Smooth muscle cell of the coronary artery (primary cell): Measurements from ENCODE around the gene ZNF850. TPM values are rescaled to one million over a fixed set of nuclear protein-coding genes. Genes with fewer than 3 reads are reported as not detected.

Source experiments
- total RNA-seq: library from RNA; depleted of rRNA; stranded (reverse); fragments of >200 nt; gene quantifications from 2 replicates; pipeline ENCODE4 v1.2.3, GENCODE V29; 2014; ENCODE audit warnings: low replicate concordance

ZNF850 gene
- total RNA-seq = 1.2 and 5.9 TPM in 2 replicates

GRCh38 chr19:36772311-36773222 is at the start of gene ZNF850:
TSS of gene ZNF850 (minus strand) at chr19:36772807. CDS start at chr19:36762606, 10,201 bp downstream.

GRCh38 chr19:36687214-36688056 is 85.2 kb downstream of the ZNF850 start, which contains the start of gene ZNF567:
TSS of gene ZNF567 (plus strand) at chr19:36687612. CDS start at chr19:36694868, 7,256 bp downstream.

Other genes with a start within 250 kb of the ZNF850 start
- 6.2 and 8.0 TPM in 2 replicates for gene ZNF260, start 244.5 kb downstream of the ZNF850 start, total RNA-seq
- 8.5 and 10.4 TPM in 2 replicates for gene ZNF529, start 199.5 kb downstream of the ZNF850 start, total RNA-seq
- 3.7 and 7.3 TPM in 2 replicates for gene ZNF382, start 167.5 kb downstream of the ZNF850 start, total RNA-seq
- 10.6 and 17.9 TPM in 2 replicates for gene ZNF461, start 106.0 kb downstream of the ZNF850 start, total RNA-seq
- 3.2 and 5.3 TPM in 2 replicates for gene ZNF567, start 85.2 kb downstream of the ZNF850 start, total RNA-seq
- 9.8 and 10.9 TPM in 2 replicates for gene ZNF790, start 65.6 kb upstream of the ZNF850 start, total RNA-seq
- gene ZNF345, start 78.1 kb upstream of the ZNF850 start, total RNA-seq = 1.3 and 2.3 TPM in 2 replicates
- gene ZNF829, start 143.5 kb upstream of the ZNF850 start, total RNA-seq = 1.8 and 2.4 TPM in 2 replicates
- 18.8 and 22.0 TPM in 2 replicates for gene ZNF568, start 143.5 kb upstream of the ZNF850 start, total RNA-seq